HepG2 (cell line): Measurements from ENCODE around the gene EHD1. TPM values are rescaled to one million over a fixed set of nuclear protein-coding genes. Genes with fewer than 3 reads are reported as not detected.

ENCODE experiments used
- CCAR2 ChIP-seq: fragments of 200-400 bp; formaldehyde crosslinking; optimal IDR thresholded peaks from 2 replicates; pipeline ENCODE3; 2018; ENCODE audit warnings: low read depth, mild to moderate bottlenecking, low read length, moderate library complexity
- EED ChIP-seq: sonication (generic); formaldehyde crosslinking; IDR thresholded peaks from 2 replicates; pipeline ENCODE4 v1.5.0; 2020; ENCODE audit warnings: mild to moderate bottlenecking, missing genetic modification reagents
- FOXO1 ChIP-seq: sonication (generic); formaldehyde crosslinking; IDR thresholded peaks from 2 replicates; pipeline ENCODE4 v1.4.0; 2020; ENCODE audit warnings: missing genetic modification reagents
- GTF2F1 ChIP-seq: fragments of 150-350 bp; IDR thresholded peaks from 2 replicates; pipeline ENCODE4 v1.6.1; 2014; ENCODE audit warnings: low read length
- RFXANK ChIP-seq: IDR thresholded peaks from 2 replicates; pipeline ENCODE4 v1.6.1; 2016
- SALL1 ChIP-seq: sonication (generic); formaldehyde crosslinking; IDR thresholded peaks from 2 replicates; pipeline ENCODE4 v1.8.0; 2022; ENCODE audit warnings: mild to moderate bottlenecking, missing genetic modification reagents
- SNAI1 ChIP-seq: sonication (generic); formaldehyde crosslinking; IDR thresholded peaks from 2 replicates; pipeline ENCODE4 v1.5.0; 2020; ENCODE audit warnings: mild to moderate bottlenecking, missing genetic modification reagents, borderline replicate concordance
- SSRP1 ChIP-seq: IDR thresholded peaks from 2 replicates; pipeline ENCODE4 v1.6.1; 2016; ENCODE audit warnings: control low read depth
- STAT5B ChIP-seq: sonication (generic); formaldehyde crosslinking; IDR thresholded peaks from 2 replicates; pipeline ENCODE4 v1.4.0; 2020; ENCODE audit warnings: missing genetic modification reagents
- TBL1XR1 ChIP-seq: fragments of 150-350 bp; IDR thresholded peaks from 2 replicates; pipeline ENCODE4 v1.6.1; 2014; ENCODE audit warnings: borderline replicate concordance, low read length; ENCODE audit not compliant: partially characterized antibody
- ZNF253 ChIP-seq: sonication (generic); formaldehyde crosslinking; IDR thresholded peaks from 2 replicates; pipeline ENCODE4 v1.8.0; 2022; ENCODE audit warnings: mild to moderate bottlenecking, missing genetic modification reagents, borderline replicate concordance
- ZNF468 ChIP-seq: sonication (generic); formaldehyde crosslinking; IDR thresholded peaks from 2 replicates; pipeline ENCODE4 v1.8.0; 2022; ENCODE audit warnings: mild to moderate bottlenecking, moderate library complexity, missing genetic modification reagents
- ZNF563 ChIP-seq: sonication (generic); formaldehyde crosslinking; IDR thresholded peaks from 2 replicates; pipeline ENCODE4 v1.8.0; 2022; ENCODE audit warnings: mild to moderate bottlenecking, moderate library complexity, missing genetic modification reagents
- ZNF572 ChIP-seq: sonication (generic); formaldehyde crosslinking; IDR thresholded peaks from 2 replicates; pipeline ENCODE4 v1.5.1; 2020; ENCODE audit warnings: mild to moderate bottlenecking, missing genetic modification reagents
- ZNF598 ChIP-seq: sonication (generic); formaldehyde crosslinking; IDR thresholded peaks from 2 replicates; pipeline ENCODE4 v1.5.1; 2020; ENCODE audit warnings: mild to moderate bottlenecking, missing genetic modification reagents, borderline replicate concordance
- polyA plus RNA-seq, 8 experiments: library from polyadenylated mRNA; depleted of rRNA in 3 of 8; stranded (reverse) in 7 of 8; unstranded in 1 of 8; fragments of >200 nt; fragmentation: Illumina TruSeq in 4 of 8; extraction: Trizol in 4 of 8; gene quantifications; 2 replicates each; pipeline versions ENCODE4 v1.2.1 to v1.2.3, GENCODE V29; 2011 to 2016; ENCODE audit warnings: low read depth in 4 of 8, missing spikeins in 1 of 8, mixed read lengths in 1 of 8; ENCODE audit not compliant: insufficient read depth in 1 of 8
- total RNA-seq, 5 experiments: library from RNA; depleted of rRNA; stranded (reverse); fragments of >200 nt; fragmentation: Illumina TruSeq; extraction: Trizol; gene quantifications; 2 replicates each; pipeline ENCODE4 v1.2.3, GENCODE V29; 2016; ENCODE audit warnings: low read depth in 1 of 5
- TF ChIP-seq, protein P1 (sequence below): sonication (generic); formaldehyde crosslinking; IDR thresholded peaks from 2 replicates; pipeline ENCODE4 v1.4.0; 2020; ENCODE audit warnings: missing genetic modification reagents
- TF ChIP-seq, protein P2 (sequence below): sonication (generic); formaldehyde crosslinking; IDR thresholded peaks from 2 replicates; pipeline ENCODE4 v1.5.0; 2020; ENCODE audit warnings: mild to moderate bottlenecking, missing genetic modification reagents
- TF ChIP-seq, protein P3 (sequence below): sonication (generic); formaldehyde crosslinking; IDR thresholded peaks from 2 replicates; pipeline ENCODE4 v1.5.1; 2020; ENCODE audit warnings: mild to moderate bottlenecking, moderate library complexity, missing genetic modification reagents
- TF ChIP-seq, protein P4 (sequence below): IDR thresholded peaks from 2 replicates; pipeline ENCODE4 v1.6.1; 2016; ENCODE audit warnings: low read depth, control low read depth
- TF ChIP-seq, protein P5 (sequence below): sonication (generic); formaldehyde crosslinking; IDR thresholded peaks from 2 replicates; pipeline ENCODE4 v1.5.1; 2020; ENCODE audit warnings: missing genetic modification reagents, mild to moderate bottlenecking, borderline replicate concordance

The EHD1 gene
- total and polyA plus RNA-seq, 2 of the 13 experiments (the other 11 are each of a cell fraction or from before 2014, with no cell fraction given) = 23.6 to 26.6 TPM

DNA sequence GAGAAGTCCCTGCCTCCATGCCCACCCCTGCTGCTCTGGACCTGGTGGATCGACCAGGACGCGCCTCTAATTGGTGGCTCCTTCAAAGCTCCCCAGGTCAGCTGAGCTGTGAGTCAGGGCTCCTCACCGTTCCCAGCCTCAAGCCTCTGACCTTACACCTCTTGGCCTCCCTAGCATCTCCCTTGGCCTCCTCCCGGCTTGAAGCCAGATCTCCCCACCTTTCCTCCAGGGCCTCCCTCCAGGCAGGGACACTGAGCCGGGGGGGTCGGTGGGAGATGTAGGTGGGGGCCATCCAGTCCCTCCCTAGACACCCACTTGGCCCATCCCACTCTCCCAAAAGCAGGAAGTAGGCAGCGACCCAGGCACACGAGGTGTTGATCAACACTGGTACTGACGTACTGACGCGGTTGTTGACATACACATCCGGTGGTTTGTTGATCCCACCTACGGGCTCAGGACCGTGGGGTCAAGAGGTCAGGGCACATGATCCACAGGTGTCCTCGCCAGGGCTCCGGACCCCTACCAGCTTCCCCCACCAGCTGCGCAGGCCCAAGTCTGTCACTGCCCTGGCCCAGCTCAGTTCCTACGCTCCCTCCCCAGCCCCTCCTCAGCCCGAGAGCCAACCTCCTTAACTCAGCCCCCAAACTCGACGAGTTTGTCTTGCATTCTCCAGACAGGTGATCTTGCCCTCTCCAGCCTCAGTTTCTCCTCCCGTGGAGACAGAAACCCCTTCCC is 37.8 kb upstream of the EHD1 start (continued):
- TF ChIP-seq ZNF572 (CRISPR knock-in tag) = peak; percentile 49; the same call in 1 of the 2 replicates
- TF ChIP-seq SSRP1 (CRISPR knock-in tag) = no peak
- peak; percentile 41; the same call in 1 of the 2 replicates for TF ChIP-seq SALL1 (CRISPR knock-in tag)
- no peak for TF ChIP-seq RFXANK (CRISPR knock-in tag)
- TF ChIP-seq EED (CRISPR knock-in tag) = no peak; the same call in 1 of the 2 replicates
- TF ChIP-seq, protein P1, sequence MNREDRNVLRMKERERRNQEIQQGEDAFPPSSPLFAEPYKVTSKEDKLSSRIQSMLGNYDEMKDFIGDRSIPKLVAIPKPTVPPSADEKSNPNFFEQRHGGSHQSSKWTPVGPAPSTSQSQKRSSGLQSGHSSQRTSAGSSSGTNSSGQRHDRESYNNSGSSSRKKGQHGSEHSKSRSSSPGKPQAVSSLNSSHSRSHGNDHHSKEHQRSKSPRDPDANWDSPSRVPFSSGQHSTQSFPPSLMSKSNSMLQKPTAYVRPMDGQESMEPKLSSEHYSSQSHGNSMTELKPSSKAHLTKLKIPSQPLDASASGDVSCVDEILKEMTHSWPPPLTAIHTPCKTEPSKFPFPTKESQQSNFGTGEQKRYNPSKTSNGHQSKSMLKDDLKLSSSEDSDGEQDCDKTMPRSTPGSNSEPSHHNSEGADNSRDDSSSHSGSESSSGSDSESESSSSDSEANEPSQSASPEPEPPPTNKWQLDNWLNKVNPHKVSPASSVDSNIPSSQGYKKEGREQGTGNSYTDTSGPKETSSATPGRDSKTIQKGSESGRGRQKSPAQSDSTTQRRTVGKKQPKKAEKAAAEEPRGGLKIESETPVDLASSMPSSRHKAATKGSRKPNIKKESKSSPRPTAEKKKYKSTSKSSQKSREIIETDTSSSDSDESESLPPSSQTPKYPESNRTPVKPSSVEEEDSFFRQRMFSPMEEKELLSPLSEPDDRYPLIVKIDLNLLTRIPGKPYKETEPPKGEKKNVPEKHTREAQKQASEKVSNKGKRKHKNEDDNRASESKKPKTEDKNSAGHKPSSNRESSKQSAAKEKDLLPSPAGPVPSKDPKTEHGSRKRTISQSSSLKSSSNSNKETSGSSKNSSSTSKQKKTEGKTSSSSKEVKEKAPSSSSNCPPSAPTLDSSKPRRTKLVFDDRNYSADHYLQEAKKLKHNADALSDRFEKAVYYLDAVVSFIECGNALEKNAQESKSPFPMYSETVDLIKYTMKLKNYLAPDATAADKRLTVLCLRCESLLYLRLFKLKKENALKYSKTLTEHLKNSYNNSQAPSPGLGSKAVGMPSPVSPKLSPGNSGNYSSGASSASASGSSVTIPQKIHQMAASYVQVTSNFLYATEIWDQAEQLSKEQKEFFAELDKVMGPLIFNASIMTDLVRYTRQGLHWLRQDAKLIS (CRISPR knock-in tag) = no peak
- TF ChIP-seq ZNF598 (CRISPR knock-in tag) = no peak; the same call in 1 of the 2 replicates
- TF ChIP-seq STAT5B (CRISPR knock-in tag) = no peak
- TF ChIP-seq, protein P2, sequence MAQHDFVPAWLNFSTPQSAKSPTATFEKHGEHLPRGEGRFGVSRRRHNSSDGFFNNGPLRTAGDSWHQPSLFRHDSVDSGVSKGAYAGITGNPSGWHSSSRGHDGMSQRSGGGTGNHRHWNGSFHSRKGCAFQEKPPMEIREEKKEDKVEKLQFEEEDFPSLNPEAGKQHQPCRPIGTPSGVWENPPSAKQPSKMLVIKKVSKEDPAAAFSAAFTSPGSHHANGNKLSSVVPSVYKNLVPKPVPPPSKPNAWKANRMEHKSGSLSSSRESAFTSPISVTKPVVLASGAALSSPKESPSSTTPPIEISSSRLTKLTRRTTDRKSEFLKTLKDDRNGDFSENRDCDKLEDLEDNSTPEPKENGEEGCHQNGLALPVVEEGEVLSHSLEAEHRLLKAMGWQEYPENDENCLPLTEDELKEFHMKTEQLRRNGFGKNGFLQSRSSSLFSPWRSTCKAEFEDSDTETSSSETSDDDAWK = no peak
- TF ChIP-seq ZNF563 (CRISPR knock-in tag) = no peak
- TF ChIP-seq FOXO1 (CRISPR knock-in tag) = peak; percentile 78; the same call in 1 of the 2 replicates
- no peak for TF ChIP-seq TBL1XR1
- TF ChIP-seq, protein P3, sequence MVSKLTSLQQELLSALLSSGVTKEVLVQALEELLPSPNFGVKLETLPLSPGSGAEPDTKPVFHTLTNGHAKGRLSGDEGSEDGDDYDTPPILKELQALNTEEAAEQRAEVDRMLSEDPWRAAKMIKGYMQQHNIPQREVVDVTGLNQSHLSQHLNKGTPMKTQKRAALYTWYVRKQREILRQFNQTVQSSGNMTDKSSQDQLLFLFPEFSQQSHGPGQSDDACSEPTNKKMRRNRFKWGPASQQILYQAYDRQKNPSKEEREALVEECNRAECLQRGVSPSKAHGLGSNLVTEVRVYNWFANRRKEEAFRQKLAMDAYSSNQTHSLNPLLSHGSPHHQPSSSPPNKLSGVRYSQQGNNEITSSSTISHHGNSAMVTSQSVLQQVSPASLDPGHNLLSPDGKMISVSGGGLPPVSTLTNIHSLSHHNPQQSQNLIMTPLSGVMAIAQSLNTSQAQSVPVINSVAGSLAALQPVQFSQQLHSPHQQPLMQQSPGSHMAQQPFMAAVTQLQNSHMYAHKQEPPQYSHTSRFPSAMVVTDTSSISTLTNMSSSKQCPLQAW (CRISPR knock-in tag) = peak; percentile 35; the same call in 1 of the 2 replicates
- no peak for TF ChIP-seq GTF2F1
- TF ChIP-seq, protein P4, sequence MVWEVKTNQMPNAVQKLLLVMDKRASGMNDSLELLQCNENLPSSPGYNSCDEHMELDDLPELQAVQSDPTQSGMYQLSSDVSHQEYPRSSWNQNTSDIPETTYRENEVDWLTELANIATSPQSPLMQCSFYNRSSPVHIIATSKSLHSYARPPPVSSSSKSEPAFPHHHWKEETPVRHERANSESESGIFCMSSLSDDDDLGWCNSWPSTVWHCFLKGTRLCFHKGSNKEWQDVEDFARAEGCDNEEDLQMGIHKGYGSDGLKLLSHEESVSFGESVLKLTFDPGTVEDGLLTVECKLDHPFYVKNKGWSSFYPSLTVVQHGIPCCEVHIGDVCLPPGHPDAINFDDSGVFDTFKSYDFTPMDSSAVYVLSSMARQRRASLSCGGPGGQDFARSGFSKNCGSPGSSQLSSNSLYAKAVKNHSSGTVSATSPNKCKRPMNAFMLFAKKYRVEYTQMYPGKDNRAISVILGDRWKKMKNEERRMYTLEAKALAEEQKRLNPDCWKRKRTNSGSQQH (CRISPR knock-in tag) = no peak
- no peak for TF ChIP-seq ZNF253 (CRISPR knock-in tag)
- no peak for TF ChIP-seq ZNF468 (CRISPR knock-in tag)
- TF ChIP-seq, protein P5, sequence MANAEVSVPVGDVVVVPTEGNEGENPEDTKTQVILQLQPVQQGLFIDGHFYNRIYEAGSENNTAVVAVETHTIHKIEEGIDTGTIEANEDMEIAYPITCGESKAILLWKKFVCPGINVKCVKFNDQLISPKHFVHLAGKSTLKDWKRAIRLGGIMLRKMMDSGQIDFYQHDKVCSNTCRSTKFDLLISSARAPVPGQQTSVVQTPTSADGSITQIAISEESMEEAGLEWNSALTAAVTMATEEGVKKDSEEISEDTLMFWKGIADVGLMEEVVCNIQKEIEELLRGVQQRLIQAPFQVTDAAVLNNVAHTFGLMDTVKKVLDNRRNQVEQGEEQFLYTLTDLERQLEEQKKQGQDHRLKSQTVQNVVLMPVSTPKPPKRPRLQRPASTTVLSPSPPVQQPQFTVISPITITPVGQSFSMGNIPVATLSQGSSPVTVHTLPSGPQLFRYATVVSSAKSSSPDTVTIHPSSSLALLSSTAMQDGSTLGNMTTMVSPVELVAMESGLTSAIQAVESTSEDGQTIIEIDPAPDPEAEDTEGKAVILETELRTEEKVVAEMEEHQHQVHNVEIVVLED (CRISPR knock-in tag) = no peak
- no peak for TF ChIP-seq SNAI1 (CRISPR knock-in tag)
- no peak for TF ChIP-seq CCAR2
